H1 (cell line): ENCODE results near the gene MATK. TPM values are rescaled to one million over a fixed set of nuclear protein-coding genes. Genes with fewer than 3 reads are reported as not detected.

Experiments
- CTCF ChIA-PET: fragments of 300-600 bp; sonication (Branson Sonifier 250); formaldehyde crosslinking; loops from one replicate; lab custom pipeline; 2021; ENCODE audit not compliant: partially characterized antibody; lab: Charles Lee
- POLR2A ChIA-PET: fragments of 300-600 bp; sonication (Branson Sonifier 250); formaldehyde crosslinking; loops from one replicate; lab custom pipeline; 2021; ENCODE audit warnings: inconsistent platforms; ENCODE audit not compliant: partially characterized antibody; lab: Charles Lee
- DNase-seq, 2 experiments: peaks; one replicate each; pipeline versions ENCODE4 v3.0.0 to v3.0.0-alpha.2; 2010 to 2022; ENCODE audit warnings: low spot score in 2 of 2, low read depth in 1 of 2, mixed read lengths in 1 of 2
- FAIRE-seq: peaks from 2 replicates; lab custom pipeline; 2011; peaks lifted over from hg19 to GRCh38; lab: Jason Lieb, UNC
- H2AFZ ChIP-seq: 2 replicates; pipeline ENCODE4 v1.8.1; 2012; ENCODE audit warnings: low read length, inconsistent platforms
- H2AK5ac ChIP-seq: 2 replicates; pipeline ENCODE4 v1.6.1; 2013; ENCODE audit warnings: low read depth, low read length
- H2BK120ac ChIP-seq: replicated peaks from 2 replicates; pipeline ENCODE3; 2013; ENCODE audit warnings: low read depth, low read length, inconsistent platforms
- H2BK12ac ChIP-seq: 2 replicates; pipeline ENCODE4 v1.6.1; 2013; ENCODE audit warnings: low read depth, low read length
- H2BK15ac ChIP-seq: 2 replicates; pipeline ENCODE4 v1.6.1; 2013; ENCODE audit warnings: low read length
- H2BK20ac ChIP-seq: 2 replicates; pipeline ENCODE4 v1.6.1; 2013; ENCODE audit warnings: low read length
- H2BK5ac ChIP-seq: 2 replicates; pipeline ENCODE4 v1.6.1; 2013; ENCODE audit warnings: low read depth, low read length
- H3K14ac ChIP-seq: 2 replicates; pipeline ENCODE4 v1.6.1; 2013; ENCODE audit warnings: inconsistent platforms; ENCODE audit not compliant: insufficient read length
- H3K18ac ChIP-seq: 2 replicates; pipeline ENCODE4 v1.6.1; 2013; ENCODE audit warnings: low read length; ENCODE audit errors: extremely low read depth
- H3K23ac ChIP-seq: 2 replicates; pipeline ENCODE4 v1.6.1; 2013; ENCODE audit warnings: inconsistent platforms; ENCODE audit not compliant: insufficient read length
- H3K23me2 ChIP-seq: 2 replicates; pipeline ENCODE4 v1.6.1; 2013; ENCODE audit warnings: low read depth, low read length
- H3K27ac ChIP-seq: 2 replicates; pipeline ENCODE4 v1.6.1; 2011; ENCODE audit warnings: low read depth, low read length, inconsistent platforms
- H3K27me3 ChIP-seq, 4 experiments: replicated peaks in 1 of 4; 1 replicate in 1 of 4; 2 replicates in 3 of 4; pipeline versions ENCODE4 v1.6.1 to v1.8.1; 2011 to 2013; ENCODE audit warnings: low read length in 3 of 4, mild to moderate bottlenecking in 3 of 4, inconsistent platforms in 2 of 4, mixed read lengths in 2 of 4, moderate library complexity in 1 of 4; ENCODE audit not compliant: control insufficient read depth in 3 of 4, insufficient read depth in 3 of 4; ENCODE audit errors: extremely low read depth in 1 of 4
- H3K36me3 ChIP-seq, 4 experiments: 2 replicates each; pipeline versions ENCODE4 v1.6.1 to v1.8.1; 2011 to 2013; ENCODE audit warnings: mild to moderate bottlenecking in 4 of 4, low read length in 3 of 4, moderate library complexity in 2 of 4, control low read depth in 1 of 4, inconsistent platforms in 1 of 4; ENCODE audit not compliant: insufficient read depth in 4 of 4, control insufficient read depth in 2 of 4
- H3K4ac ChIP-seq: replicated peaks from 2 replicates; pipeline ENCODE3; 2013; ENCODE audit warnings: low read length, low read depth, mixed read lengths, inconsistent platforms; ENCODE audit not compliant: insufficient read length
- H3K4me1 ChIP-seq, 4 experiments: replicated peaks in 1 of 4; 1 replicate in 1 of 4; 2 replicates in 3 of 4; pipeline versions ENCODE4 v1.6.1 to v1.8.1; 2011 to 2013; ENCODE audit warnings: low read length in 3 of 4, inconsistent platforms in 2 of 4, mixed read lengths in 1 of 4; ENCODE audit not compliant: insufficient read depth in 4 of 4, control insufficient read depth in 3 of 4
- H3K4me2 ChIP-seq, 2 experiments: 2 replicates each; pipeline versions ENCODE4 v1.6.1 to v1.8.1; 2011 to 2013; ENCODE audit warnings: low read depth in 2 of 2, low read length in 2 of 2, control low read depth in 1 of 2, inconsistent platforms in 1 of 2, mild to moderate bottlenecking in 1 of 2; ENCODE audit not compliant: insufficient read depth in 1 of 2
- H3K4me3 ChIP-seq, 4 experiments: fragments of 200-600, 300-600 bp in 1 of 4; sonication (generic), shearing (Covaris generic), sonication (Bioruptor Twin) in 1 of 4; 2 replicates each; pipeline versions ENCODE4 v1.5.1 to v1.8.1; 2011 to 2016; ENCODE audit warnings: low read length in 4 of 4, low read depth in 3 of 4, control low read depth in 2 of 4, inconsistent platforms in 2 of 4, mild to moderate bottlenecking in 2 of 4, mixed read lengths in 1 of 4, moderate library complexity in 1 of 4; ENCODE audit not compliant: insufficient read depth in 2 of 4; ENCODE audit errors: extremely low read depth in 1 of 4
- H3K56ac ChIP-seq: replicated peaks from 2 replicates; pipeline ENCODE3; 2013; ENCODE audit warnings: low read depth, mild to moderate bottlenecking, mixed read lengths, low read length, inconsistent platforms; ENCODE audit not compliant: insufficient read length
- H3K79me1 ChIP-seq: 2 replicates; pipeline ENCODE4 v1.6.1; 2013; ENCODE audit warnings: low read depth, low read length, control low read depth
- H3K79me2 ChIP-seq, 2 experiments: 2 replicates each; pipeline versions ENCODE4 v1.6.1 to v1.8.1; 2012 to 2013; ENCODE audit warnings: low read length in 2 of 2, mild to moderate bottlenecking in 2 of 2, inconsistent platforms in 1 of 2; ENCODE audit not compliant: insufficient read depth in 2 of 2, control insufficient read depth in 1 of 2
- H3K9ac ChIP-seq, 4 experiments: replicated peaks in 1 of 4; 1 replicate in 1 of 4; 2 replicates in 3 of 4; pipeline versions ENCODE4 v1.6.1 to v1.8.1; 2011 to 2013; ENCODE audit warnings: low read depth in 3 of 4, low read length in 3 of 4, control low read depth in 2 of 4, mild to moderate bottlenecking in 2 of 4, moderate library complexity in 2 of 4, inconsistent platforms in 1 of 4; ENCODE audit errors: extremely low read depth in 1 of 4
- H3K9me3 ChIP-seq, 2 experiments: 2 replicates each; pipeline versions ENCODE4 v1.6.1 to v1.8.1; 2012 to 2013; ENCODE audit warnings: mild to moderate bottlenecking in 2 of 2, moderate library complexity in 2 of 2, control low read depth in 1 of 2, inconsistent platforms in 1 of 2, low read depth in 1 of 2, low read length in 1 of 2, mixed read lengths in 1 of 2; ENCODE audit not compliant: insufficient read depth in 2 of 2
- H4K20me1 ChIP-seq, 2 experiments: replicated peaks in 1 of 2; 2 replicates each; pipeline versions ENCODE3 to v1.8.1; 2011 to 2013; ENCODE audit warnings: inconsistent platforms in 2 of 2, low read length in 2 of 2, mild to moderate bottlenecking in 1 of 2; ENCODE audit not compliant: insufficient read depth in 2 of 2, control insufficient read depth in 1 of 2
- H4K5ac ChIP-seq: 2 replicates; pipeline ENCODE4 v1.6.1; 2013; ENCODE audit warnings: low read length, low read depth, mixed read lengths, inconsistent platforms; ENCODE audit not compliant: insufficient read length
- H4K8ac ChIP-seq: 2 replicates; pipeline ENCODE4 v1.8.0; 2013; ENCODE audit warnings: mild to moderate bottlenecking, moderate library complexity, low read length, inconsistent platforms; ENCODE audit not compliant: insufficient read depth; ENCODE audit errors: extremely low read depth
- H4K91ac ChIP-seq: replicated peaks from 2 replicates; pipeline ENCODE3; 2013; ENCODE audit warnings: low read length, mixed read lengths, inconsistent platforms; ENCODE audit not compliant: insufficient read length
- BCL11A ChIP-seq, 2 experiments: IDR thresholded peaks; one replicate each; pipeline ENCODE4 v1.6.1; 2011; ENCODE audit warnings: low read depth in 2 of 2, low read length in 2 of 2, mild to moderate bottlenecking in 2 of 2
- CBX8 ChIP-seq: fragments of 300-800, 300-1000 bp; sonication (generic); IDR thresholded peaks from 2 replicates; pipeline ENCODE4 v1.7.1; 2016; ENCODE audit warnings: low read depth, low read length, borderline replicate concordance
- CHD1 ChIP-seq: IDR thresholded peaks from 2 replicates; pipeline ENCODE4 v1.6.1; 2012; ENCODE audit warnings: low read depth, low read length, improper control_type of control experiment
- CHD2 ChIP-seq: IDR thresholded peaks from 2 replicates; pipeline ENCODE4 v1.6.1; 2012; ENCODE audit warnings: low read length, improper control_type of control experiment
- JUND ChIP-seq: IDR thresholded peaks from 2 replicates; pipeline ENCODE4 v1.6.1; 2011; ENCODE audit warnings: mild to moderate bottlenecking, improper control_type of control experiment, low read length
- SAP30 ChIP-seq: fragments of 300-600 bp; sonication (generic); IDR thresholded peaks from 2 replicates; pipeline ENCODE4 v1.7.1; 2012; ENCODE audit warnings: low read length, moderate library complexity, mild to moderate bottlenecking, inconsistent platforms; ENCODE audit not compliant: insufficient read depth, insufficient replicate concordance
- SIN3A ChIP-seq, 2 experiments: IDR thresholded peaks in 1 of 2; conservative IDR thresholded peaks in 1 of 2; 2 replicates each; pipeline ENCODE4 v1.6.1; 2011 to 2012; ENCODE audit warnings: low read length in 2 of 2, improper control_type of control experiment in 1 of 2, low read depth in 1 of 2, mild to moderate bottlenecking in 1 of 2
- SIX5 ChIP-seq: IDR thresholded peaks from 2 replicates; pipeline ENCODE4 v1.6.1; 2011; ENCODE audit warnings: mild to moderate bottlenecking, low read depth, low read length
- SP1 ChIP-seq: IDR thresholded peaks from 2 replicates; pipeline ENCODE4 v1.6.1; 2011; ENCODE audit warnings: low read depth, low read length
- TAF7 ChIP-seq: optimal IDR thresholded peaks from 2 replicates; pipeline ENCODE3; 2011; ENCODE audit warnings: low read depth, mild to moderate bottlenecking, inconsistent platforms, low read length, moderate library complexity, borderline replicate concordance
- YY1 ChIP-seq: IDR thresholded peaks from 2 replicates; pipeline ENCODE4 v1.6.1; 2011; ENCODE audit warnings: low read depth, mild to moderate bottlenecking, low read length
- WGBS, 2 experiments: shearing (Covaris generic) in 1 of 2; methylation state at CpG; one replicate each; pipeline versions ENCODE4 v1.1.6 to v1.1.7; 2013 to 2015; ENCODE audit warnings: low lambda C conversion rate in 2 of 2, mixed read lengths in 2 of 2, inconsistent platforms in 1 of 2, low coverage in 1 of 2, missing lambda C conversion rate in 1 of 2; ENCODE audit not compliant: insufficient replicate concordance in 2 of 2, insufficient coverage in 1 of 2, insufficient read length in 1 of 2; ENCODE audit errors: extremely low coverage in 1 of 2, missing lambda C conversion rate in 1 of 2; 5-methylcytosine and 5-hydroxymethylcytosine counted together
- polyA plus RNA-seq, 7 experiments: library from polyadenylated mRNA; depleted of rRNA in 3 of 7; stranded (reverse) in 5 of 7; unstranded in 2 of 7; fragments of >200 nt in 5 of 7; fragments of 200-250 nt in 2 of 7; gene quantifications; 1 replicate in 5 of 7; 2 replicates in 1 of 7; 4 replicates in 1 of 7; pipeline versions ENCODE4 v1.2.1 to v1.2.3, GENCODE V29; 2011 to 2013; ENCODE audit warnings: missing spikeins in 2 of 7, mixed read lengths in 2 of 7
- total RNA-seq: library from RNA; stranded (reverse); fragmentation: NEBNext Ultra II Directional; extraction: Animal tissue kit (Norgen Biotek cat#: 25700); gene quantifications from 2 replicates; pipeline ENCODE4 v1.2.1, GENCODE V29; 2021
- TF ChIP-seq, protein P1 (sequence below): IDR thresholded peaks from 2 replicates; pipeline ENCODE4 v1.6.1; 2012; ENCODE audit warnings: low read length, inconsistent platforms
- TF ChIP-seq, protein P2 (sequence below): IDR thresholded peaks from 2 replicates; pipeline ENCODE4 v1.6.1; 2012; ENCODE audit warnings: inconsistent platforms

The MATK gene
- total and polyA plus RNA-seq, 2 of the 8 experiments (the other 6 are each of a cell fraction or from before 2014, with no cell fraction given) = 20.5 to 21.4 TPM

- Histone ChIP-seq H3K4me2 (no peak overlapping the region), H3K4me1 (no peaks in the 10 kb centered on the region; a peak in 1 of 7 replicates), H2AK5ac (no peak overlapping the region), H3K56ac (no peak overlapping the region), H3K9me3 (no peaks in the 10 kb centered on the region), H4K8ac (peak overlapping the region; percentile 23; the same call in 1 of the 2 replicates), H4K5ac (no peak overlapping the region), H3K4me3 (no peak overlapping the region), H4K91ac (no peak overlapping the region), H3K23me2 (no peaks in the 10 kb centered on the region), H4K20me1 (peaks cover 0 to 1% of the 10 kb centered on the region in 2 experiments), H2BK15ac (no peak overlapping the region), H3K27me3 (peaks cover 0 to 2% (median under 1%) of the 10 kb centered on the region in 4 experiments; a peak in 3 of 7 replicates), H2BK12ac (no peak overlapping the region), H3K79me1 (no peaks in the 10 kb centered on the region), H2AFZ (no peak overlapping the region), H3K18ac (no peak overlapping the region), H2BK5ac (no peak overlapping the region), H3K27ac (no peak overlapping the region), H3K14ac (no peak overlapping the region), H3K36me3 (no peaks in the 10 kb centered on the region), H3K23ac (no peak overlapping the region), H2BK20ac (no peak overlapping the region), H2BK120ac (no peak overlapping the region), H3K4ac (no peak overlapping the region), H3K9ac (no peak overlapping the region), H3K79me2 (no peaks in the 10 kb centered on the region)
- no peak for DNase-seq
- WGBS, 2 experiments = 91% methylated on average over 8 of the region's 8 CpGs; no CpG with 5 or more reads in 1 of the 2 experiments
- ChIA-PET CTCF (interaction anchor here (0.5 to 2.4 kb wide), 9 partner anchors 9 to 379 kb away, joined by 3 to 10 read pairs (median 4); no protein-coding TSS in a partner anchor), POLR2A (no interaction called here)
- FAIRE-seq = no peak
- no peak for TF ChIP-seq SP1
- no peak for TF ChIP-seq CHD2
- no peak for TF ChIP-seq CHD1
- no peak for TF ChIP-seq YY1
- TF ChIP-seq SAP30 = no peak
- no peak for TF ChIP-seq JUND
- no peak for TF ChIP-seq SIN3A (conservative IDR thresholded peaks at IDR 0.05 in 1 of 2, IDR thresholded peaks at IDR 0.05 in 1 of 2; ENCODE audit: low read depth in 1 of 2, low read length in 2 of 2)
- no peak for TF ChIP-seq SIX5
- TF ChIP-seq BCL11A (IDR thresholded peaks at IDR 0.05; ENCODE audit: low read depth in 2 of 2, low read length in 2 of 2) = no peak
- no peak for TF ChIP-seq TAF7
- TF ChIP-seq, protein P1, sequence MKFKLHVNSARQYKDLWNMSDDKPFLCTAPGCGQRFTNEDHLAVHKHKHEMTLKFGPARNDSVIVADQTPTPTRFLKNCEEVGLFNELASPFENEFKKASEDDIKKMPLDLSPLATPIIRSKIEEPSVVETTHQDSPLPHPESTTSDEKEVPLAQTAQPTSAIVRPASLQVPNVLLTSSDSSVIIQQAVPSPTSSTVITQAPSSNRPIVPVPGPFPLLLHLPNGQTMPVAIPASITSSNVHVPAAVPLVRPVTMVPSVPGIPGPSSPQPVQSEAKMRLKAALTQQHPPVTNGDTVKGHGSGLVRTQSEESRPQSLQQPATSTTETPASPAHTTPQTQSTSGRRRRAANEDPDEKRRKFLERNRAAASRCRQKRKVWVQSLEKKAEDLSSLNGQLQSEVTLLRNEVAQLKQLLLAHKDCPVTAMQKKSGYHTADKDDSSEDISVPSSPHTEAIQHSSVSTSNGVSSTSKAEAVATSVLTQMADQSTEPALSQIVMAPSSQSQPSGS = no peak
- TF ChIP-seq CBX8 = no peak
- TF ChIP-seq, protein P2, sequence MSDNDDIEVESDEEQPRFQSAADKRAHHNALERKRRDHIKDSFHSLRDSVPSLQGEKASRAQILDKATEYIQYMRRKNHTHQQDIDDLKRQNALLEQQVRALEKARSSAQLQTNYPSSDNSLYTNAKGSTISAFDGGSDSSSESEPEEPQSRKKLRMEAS = no peak
Measured at GRCh38 chr19:3817761-3818160, 31.6 kb upstream of the MATK start.
